HG02571 (cell line): ENCODE data around the gene PRMT9.

Source experiments
- ATAC-seq: cut with Tn5 transposase; IDR thresholded peaks from one replicate; pipeline ENCODE4 v1.9.1; 2021; ENCODE audit warnings: mild to moderate bottlenecking, moderate library complexity; ENCODE audit not compliant: unreplicated experiment

Gene PRMT9

DNA sequence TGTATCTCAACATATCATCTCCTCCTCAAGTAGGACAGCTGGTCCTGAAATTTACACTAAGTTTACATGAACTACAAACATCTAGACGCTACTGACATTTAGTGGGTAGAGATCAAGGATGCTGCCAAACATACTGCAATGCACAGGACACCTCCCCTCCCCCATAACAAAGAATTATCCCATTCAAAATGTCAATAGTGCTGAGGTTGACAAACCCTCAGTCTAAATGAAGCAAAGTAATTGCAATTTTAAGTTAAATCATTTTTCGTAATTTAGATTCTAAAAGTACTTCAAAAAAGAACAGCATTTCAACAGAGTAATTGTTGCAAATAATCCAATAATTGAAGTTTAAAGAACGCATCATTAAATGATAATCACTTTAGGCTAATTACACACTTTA is 1.2 kb downstream of the PRMT9 start:
- ATAC-seq = no peak

GRCh38 chr4:147678796-147679549 is 5.0 kb downstream of the PRMT9 start:
- no peak for ATAC-seq

DNA sequence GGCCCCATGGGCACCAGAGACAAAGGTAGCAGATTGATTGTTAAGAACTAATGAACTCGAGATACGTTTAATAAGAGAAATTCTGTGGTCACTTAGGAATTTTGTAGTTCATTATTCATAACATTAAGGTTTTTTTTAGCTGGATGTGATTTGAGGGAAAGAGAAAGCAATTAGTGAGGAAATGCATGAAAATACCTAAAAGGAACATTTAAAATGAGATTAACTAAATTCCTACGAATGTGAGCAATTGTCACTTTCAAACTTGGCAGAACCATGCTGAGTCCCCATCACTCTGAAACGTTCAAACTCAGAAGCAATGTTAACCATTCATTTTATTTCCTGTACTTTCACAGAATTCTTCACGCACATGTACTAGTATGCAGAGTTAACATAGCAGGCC is 5.9 kb downstream of the PRMT9 start:
- no peak for ATAC-seq

DNA sequence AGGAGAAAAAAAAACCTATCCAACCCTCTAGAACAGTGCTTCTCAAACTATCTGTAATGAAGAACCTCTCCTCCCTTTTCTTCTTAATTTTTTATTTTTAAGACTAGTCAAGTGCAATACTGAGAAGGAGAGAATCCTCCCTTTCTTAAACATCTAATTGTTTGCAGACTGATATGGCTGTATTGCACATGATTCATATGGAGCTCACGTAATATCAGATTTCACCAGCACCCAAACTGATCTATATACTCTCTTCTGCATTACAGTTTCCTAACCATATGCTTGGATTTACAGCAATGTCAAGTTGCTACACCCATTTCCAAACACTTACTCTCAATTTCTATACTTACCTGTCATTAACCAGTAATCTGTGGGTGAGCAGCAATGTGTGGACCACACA is 9.5 kb downstream of the PRMT9 start:
- ATAC-seq = no peak

- no peak for ATAC-seq
Observed at GRCh38 chr4:147674073-147674472, 9.9 kb downstream of the PRMT9 start.

- ATAC-seq = no peak
Observed at GRCh38 chr4:147658501-147658900, 25.5 kb downstream of the PRMT9 start.

GRCh38 chr4:147655639-147656038 is 28.3 kb downstream of the PRMT9 start:
- ATAC-seq = no peak

GRCh38 chr4:147651563-147651962 is 32.4 kb downstream of the PRMT9 start:
- no peak for ATAC-seq

- no peak for ATAC-seq
Observed at GRCh38 chr4:147648656-147649055, 35.3 kb downstream of the PRMT9 start.

GRCh38 chr4:147645099-147645498 is 38.9 kb downstream of the PRMT9 start:
- no peak for ATAC-seq

- ATAC-seq = no peak
Observed at GRCh38 chr4:147644471-147644870, 39.5 kb downstream of the PRMT9 start.

DNA sequence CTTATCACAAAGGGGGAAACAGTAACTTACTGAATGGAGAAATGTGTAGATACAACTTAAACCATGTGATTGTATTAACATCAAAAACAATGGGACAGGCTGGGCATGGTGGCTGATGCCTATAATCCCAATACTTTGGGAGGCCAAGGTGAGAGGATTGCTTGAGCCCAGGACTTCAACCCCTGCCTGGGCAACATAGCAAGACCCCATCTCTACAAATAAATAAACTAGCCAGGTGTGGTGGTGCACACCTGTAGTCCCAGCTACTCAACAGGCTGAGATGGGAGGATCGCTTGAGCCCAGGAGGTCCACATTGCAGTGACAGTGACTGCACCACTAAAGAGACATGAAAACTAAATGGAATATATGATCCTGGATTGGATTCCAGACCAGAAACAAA is 40.3 kb downstream of the PRMT9 start:
- ATAC-seq = no peak

GRCh38 chr4:147640331-147640730 is 43.6 kb downstream of the PRMT9 start:
- no peak for ATAC-seq

- no peak for ATAC-seq
Observed at GRCh38 chr4:147639388-147639787, 44.6 kb downstream of the PRMT9 start.

DNA sequence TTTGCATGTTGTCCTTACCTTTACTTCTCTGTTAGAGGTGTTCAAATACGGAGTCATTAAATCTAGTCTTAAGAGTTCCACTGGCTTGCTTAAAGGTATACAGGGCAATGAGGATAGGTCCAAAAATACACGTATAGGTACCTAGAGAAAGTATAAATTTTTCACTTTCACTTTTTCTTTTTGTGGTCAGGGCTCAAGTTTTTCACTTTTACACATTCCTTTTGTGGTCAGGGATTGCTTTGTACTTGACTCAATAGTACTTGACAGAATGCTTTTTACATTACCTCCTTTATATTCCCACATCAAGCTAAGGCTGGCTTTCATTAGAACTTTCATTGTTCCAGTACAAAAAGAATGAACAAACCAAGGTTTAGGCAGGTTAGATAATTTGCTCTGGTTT is 45.0 kb downstream of the PRMT9 start:
- ATAC-seq = no peak

- no peak for ATAC-seq
Observed at GRCh38 chr4:147638365-147638764, 45.6 kb downstream of the PRMT9 start.

DNA sequence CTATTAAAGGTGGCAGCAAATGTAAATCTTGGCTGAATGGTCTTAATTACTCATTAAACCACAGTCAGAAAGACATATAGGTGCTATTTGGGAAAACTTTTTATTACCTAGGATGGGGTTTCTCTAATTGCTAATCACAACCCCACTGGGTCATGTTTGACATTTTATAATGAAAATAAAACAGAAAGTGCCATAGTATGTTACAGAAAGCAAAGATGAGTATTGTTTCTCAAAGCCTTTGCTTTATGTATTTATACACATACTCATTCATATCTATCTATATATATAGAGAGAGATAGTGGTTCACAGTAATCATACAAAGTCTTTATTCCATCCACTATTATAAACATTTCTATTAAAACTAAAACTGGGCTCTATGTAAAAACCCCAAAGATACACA is 48.6 kb downstream of the PRMT9 start:
- ATAC-seq = no peak

GRCh38 chr4:147633643-147634042 is 50.3 kb downstream of the PRMT9 start:
- no peak for ATAC-seq

DNA sequence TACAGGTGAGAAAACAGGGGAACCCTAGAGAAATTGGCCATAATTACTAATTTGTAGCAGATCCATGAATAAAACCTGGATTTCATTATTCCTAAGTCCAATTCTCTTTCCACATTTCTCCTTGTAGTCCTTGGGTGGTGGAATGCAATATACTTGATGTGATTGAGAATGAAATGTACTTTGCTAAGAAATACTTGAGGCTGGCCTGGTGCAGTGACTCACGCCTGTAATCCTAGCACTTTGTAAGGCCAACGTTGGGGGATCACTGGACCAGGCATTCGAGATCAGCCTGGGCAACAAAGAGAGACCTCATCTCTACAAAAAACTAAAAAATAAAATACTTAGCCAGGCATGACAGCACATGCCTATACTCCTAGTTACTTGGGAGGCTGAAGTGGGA is 50.9 kb downstream of the PRMT9 start:
- no peak for ATAC-seq

DNA sequence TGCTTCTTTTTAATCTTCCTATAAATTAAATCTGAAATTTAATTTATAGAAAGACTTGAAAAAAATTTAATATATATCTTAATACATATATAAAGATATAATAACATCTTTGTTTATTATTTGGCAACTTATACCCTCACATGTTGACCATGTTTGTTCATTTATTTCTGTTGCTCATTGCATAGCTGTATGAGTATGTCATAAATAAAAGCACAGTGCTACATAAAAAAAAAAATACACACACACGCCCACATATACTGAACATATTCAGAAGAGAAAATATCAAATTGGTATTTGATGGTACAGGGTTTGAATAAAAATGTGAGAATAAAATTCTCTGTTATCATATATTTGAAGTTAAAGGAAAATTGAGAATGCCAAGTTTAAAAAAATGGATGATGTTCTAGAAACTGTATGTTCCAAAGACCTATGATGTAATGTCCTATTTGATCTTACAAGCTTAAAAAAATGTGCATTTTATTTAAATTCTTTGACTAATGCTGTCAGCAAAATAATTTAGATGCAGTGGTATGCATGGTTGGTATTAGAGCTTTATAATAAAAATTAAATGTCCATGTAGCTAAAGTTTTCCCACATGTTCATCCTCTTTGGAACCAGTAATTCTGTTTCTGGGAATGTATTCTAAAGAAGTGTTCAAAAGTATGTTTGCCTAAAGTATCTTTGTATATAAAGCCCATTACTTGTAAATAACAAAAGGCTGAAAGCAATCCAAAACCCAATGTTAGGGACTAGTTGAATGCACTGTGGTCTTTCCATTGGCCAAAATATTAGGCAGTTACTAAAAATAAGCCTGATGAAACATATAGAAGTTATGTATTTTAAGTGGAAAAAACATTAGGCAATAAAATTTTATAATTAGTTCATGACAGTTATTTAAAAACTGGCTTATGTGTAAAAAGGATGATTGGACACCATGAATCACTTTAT is 53.9 kb downstream of the PRMT9 start:
- no peak for ATAC-seq

DNA sequence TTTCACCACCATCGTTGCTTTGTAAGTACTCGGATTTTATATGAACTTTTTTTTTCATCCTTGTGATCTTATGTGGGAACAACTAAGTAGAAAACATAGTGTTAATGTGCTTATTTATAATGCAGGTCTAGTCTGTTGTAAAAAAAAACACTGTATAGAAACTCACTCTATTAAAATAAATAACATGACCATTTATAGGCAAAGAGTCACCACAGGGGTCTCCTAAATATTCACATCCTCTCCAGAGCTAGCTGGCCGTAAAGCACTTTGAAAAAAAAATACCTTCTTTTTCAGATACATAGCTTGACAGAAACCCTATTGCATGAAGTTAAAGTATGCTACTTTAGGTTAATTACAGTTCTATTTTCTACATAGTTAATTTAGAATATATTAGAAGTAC is 55.5 kb downstream of the PRMT9 start:
- ATAC-seq = no peak

GRCh38 chr4:147626903-147627302 is 57.1 kb downstream of the PRMT9 start:
- ATAC-seq = no peak
